ENCODE measurements around the gene CEACAM19.

CEACAM19 gene

GRCh38 chr19:44637390-44637764 is 33.9 kb upstream of the CEACAM19 start:
- Mint-ChIP-seq H3K4me1 (no peaks in the 10 kb centered on the region), H3K27me3 (peaks cover 25 to 49% of the 10 kb centered on the region in 2 donors), H3K27ac (peak overlapping the region; percentile 7), H3K4me3 (no peak overlapping the region), H3K36me3 (peaks cover 0 to 1% of the 10 kb centered on the region in 2 donors), H3K9me3 (peaks cover 0 to 3% of the 10 kb centered on the region in 2 donors)
- DNase-seq (no peak), ATAC-seq (replicated peaks) (no peak)

DNA sequence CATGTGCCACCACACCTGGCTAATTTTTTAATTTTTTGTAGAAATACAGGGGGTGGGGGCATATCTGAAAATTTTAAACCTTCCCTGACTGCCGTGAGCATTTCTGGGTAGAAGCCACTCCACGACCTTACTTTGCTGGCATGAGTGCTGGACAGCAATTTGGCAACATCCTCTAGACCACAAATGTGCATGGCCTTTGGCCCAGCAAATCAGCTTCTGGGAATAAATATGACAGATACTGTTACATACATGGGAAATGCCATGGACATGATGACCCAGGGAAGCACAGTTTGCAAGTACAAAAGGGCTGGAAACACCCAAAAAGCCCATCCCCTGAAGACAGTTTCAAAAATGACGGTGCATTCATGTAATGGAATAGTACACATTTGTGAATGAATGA is 30.8 kb upstream of the CEACAM19 start:
- no peaks in the 10 kb centered on the region for H3K4me1 Mint-ChIP-seq
- no peaks in the 10 kb centered on the region for H3K9me3 Mint-ChIP-seq
- no peak for ATAC-seq (replicated peaks)
- H3K4me3 Mint-ChIP-seq, result no peak overlapping the region
- peaks cover 27 to 49% of the 10 kb centered on the region in 2 donors for H3K27me3 Mint-ChIP-seq
- peaks cover 0 to 1% of the 10 kb centered on the region in 2 donors for H3K36me3 Mint-ChIP-seq
- no peak overlapping the region for H3K27ac Mint-ChIP-seq
- no peak for DNase-seq

DNA sequence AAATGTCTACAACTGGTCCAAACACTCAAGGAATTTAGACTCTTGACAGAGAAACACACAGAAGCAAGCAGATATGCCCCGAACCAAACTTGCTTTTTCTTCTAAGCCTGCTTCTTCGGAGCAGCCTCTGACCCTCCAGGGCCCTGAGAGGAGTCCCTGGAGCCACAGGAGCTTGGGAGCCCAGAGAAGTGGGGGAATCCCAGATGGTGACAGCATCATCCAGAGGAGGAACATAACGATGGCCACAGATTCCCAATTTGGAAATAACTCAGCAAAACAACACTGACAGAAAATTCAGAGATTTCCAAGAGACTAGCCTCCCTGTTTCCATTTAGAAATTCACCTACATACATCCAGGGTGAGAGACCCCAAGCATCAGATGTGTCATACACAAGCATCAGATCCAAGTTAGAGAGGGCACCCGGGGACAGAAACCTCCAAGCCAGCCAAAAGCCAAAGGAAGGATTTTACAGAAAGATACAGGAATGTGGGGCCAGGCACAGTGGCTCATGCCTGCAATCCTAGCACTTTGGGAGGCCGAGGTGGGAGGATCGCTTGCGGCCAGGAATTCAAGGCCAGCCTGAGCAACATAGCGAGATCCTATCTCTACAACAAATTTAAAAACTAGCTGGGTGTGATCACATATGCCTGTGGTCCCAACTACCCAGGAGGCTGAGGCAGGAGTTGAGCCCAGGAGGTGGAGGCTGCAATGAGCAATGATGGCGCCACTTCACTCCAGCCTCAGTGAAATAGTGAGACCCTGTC is 29.6 kb upstream of the CEACAM19 start:
- DNase-seq, result no peak
- H3K27me3 Mint-ChIP-seq, result peaks cover 29 to 60% of the 10 kb centered on the region in 2 donors
- H3K27ac Mint-ChIP-seq, result no peak overlapping the region
- no peak overlapping the region for H3K4me3 Mint-ChIP-seq
- ATAC-seq (replicated peaks), result no peak
- no peaks in the 10 kb centered on the region for H3K4me1 Mint-ChIP-seq
- peaks cover 0 to 1% of the 10 kb centered on the region in 2 donors for H3K36me3 Mint-ChIP-seq
- no peaks in the 10 kb centered on the region for H3K9me3 Mint-ChIP-seq

DNA sequence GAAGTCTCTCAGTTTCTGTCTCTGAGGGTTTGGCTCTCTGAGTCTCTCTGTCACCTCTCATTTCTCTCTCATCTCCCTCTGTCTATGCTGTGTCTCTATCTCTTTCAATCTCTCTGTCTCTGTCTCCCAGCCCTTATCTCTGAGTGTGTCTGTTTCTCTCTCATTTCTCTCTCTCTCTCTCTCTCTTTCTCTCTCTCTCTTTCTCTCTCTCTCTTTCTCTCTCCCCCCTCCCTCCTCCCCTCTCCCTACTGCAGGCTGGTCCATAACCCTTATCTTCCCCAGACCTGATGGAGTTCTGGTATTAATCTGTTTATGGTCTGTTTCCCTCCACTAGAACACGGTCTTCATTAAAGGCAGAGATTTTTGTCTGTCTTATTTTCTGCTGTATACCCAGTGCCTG is 28.9 kb upstream of the CEACAM19 start:
- DNase-seq (no peak), ATAC-seq (replicated peaks) (no peak)
- no peak overlapping the region for H3K27ac Mint-ChIP-seq
- H3K9me3 Mint-ChIP-seq, result no peaks in the 10 kb centered on the region
- no peak overlapping the region for H3K4me3 Mint-ChIP-seq
- H3K4me1 Mint-ChIP-seq, result no peaks in the 10 kb centered on the region
- H3K27me3 Mint-ChIP-seq, result peaks cover 36 to 65% of the 10 kb centered on the region in 2 donors
- peaks cover 0 to 1% of the 10 kb centered on the region in 2 donors for H3K36me3 Mint-ChIP-seq

- ATAC-seq (replicated peaks) (peak; percentile 58 to 73), DNase-seq (no peak)
- H3K27me3 Mint-ChIP-seq, result peaks cover 34 to 63% of the 10 kb centered on the region in 2 donors
Observed at GRCh38 chr19:44643605-44644401, 27.5 kb upstream of the CEACAM19 start, which contains the start of gene PVR. Gene PVR (plus strand): TSS chr19:44643910. CDS start chr19:44644097, 187 bp downstream.

GRCh38 chr19:44644402-44645016 is 26.8 kb upstream of the CEACAM19 start:
- Mint-ChIP-seq H3K4me1 (peaks cover 0 to 2% of the 10 kb centered on the region in 2 donors), H3K27ac (peak overlapping the region; percentile 17), H3K27me3 (peaks cover 34 to 63% of the 10 kb centered on the region in 2 donors), H3K36me3 (peaks cover 0 to 1% of the 10 kb centered on the region in 2 donors), H3K4me3 (peak overlapping the region; percentile 73 to 77), H3K9me3 (no peaks in the 10 kb centered on the region)
- ATAC-seq (replicated peaks) (peak; percentile 38), DNase-seq (no peak)

More at GRCh38 chr19:44643605-44644401, 27.5 kb upstream of the CEACAM19 start, which contains the start of gene PVR:
- peak within 1 kb of the TSS; percentile 77 to 79 for H3K4me3 Mint-ChIP-seq
- H3K9me3 Mint-ChIP-seq, result no peaks in the 10 kb centered on the region
- H3K4me1 Mint-ChIP-seq, result no peaks in the 10 kb centered on the region
- H3K36me3 Mint-ChIP-seq, result peaks cover 0 to 1% of the 10 kb centered on the region in 2 donors
- H3K27ac Mint-ChIP-seq, result peak within 1 kb of the TSS; percentile 17

DNA sequence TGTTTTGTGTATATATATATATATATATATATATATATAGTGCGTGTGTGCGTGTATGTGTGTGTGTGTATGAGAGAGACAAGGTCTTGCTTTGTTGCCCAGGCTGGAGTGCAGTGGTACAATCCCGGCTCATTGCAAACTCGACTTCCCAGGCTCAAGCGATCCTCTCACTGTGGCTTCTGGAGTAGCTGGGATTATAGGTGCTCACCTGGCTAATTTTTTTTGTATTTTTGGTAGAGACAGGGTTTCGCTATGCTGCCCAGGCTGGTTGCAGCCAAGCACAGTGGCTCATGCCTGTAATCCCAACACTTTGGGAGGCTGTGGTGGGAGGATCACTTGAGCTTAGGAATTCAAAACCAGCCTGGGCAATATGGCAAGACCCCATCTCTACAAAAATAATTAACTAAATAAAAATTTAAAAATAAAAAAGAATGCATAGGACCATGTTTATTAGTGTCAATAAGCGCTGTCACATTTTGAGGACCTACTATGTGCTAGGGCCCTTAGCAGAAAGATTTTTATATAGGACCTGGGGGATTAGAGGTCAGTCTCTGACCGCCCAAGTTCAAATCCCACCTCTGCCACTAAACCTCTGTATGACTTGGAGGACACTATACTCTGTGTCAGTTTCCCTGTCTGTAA is 25.8 kb upstream of the CEACAM19 start:
- DNase-seq, result no peak
- no peak for ATAC-seq (replicated peaks)
- Mint-ChIP-seq H3K27ac (no peak overlapping the region), H3K27me3 (peaks cover 34 to 61% of the 10 kb centered on the region in 2 donors), H3K9me3 (no peaks in the 10 kb centered on the region), H3K4me1 (peaks cover 0 to 2% of the 10 kb centered on the region in 2 donors), H3K36me3 (peaks cover 0 to 1% of the 10 kb centered on the region in 2 donors), H3K4me3 (no peak overlapping the region)

GRCh38 chr19:44646049-44646416 is 25.2 kb upstream of the CEACAM19 start:
- H3K27ac Mint-ChIP-seq, result no peak overlapping the region
- peaks cover 0 to 2% of the 10 kb centered on the region in 2 donors for H3K4me1 Mint-ChIP-seq
- no peaks in the 10 kb centered on the region for H3K36me3 Mint-ChIP-seq
- peaks cover 34 to 56% of the 10 kb centered on the region in 2 donors for H3K27me3 Mint-ChIP-seq
- DNase-seq, result no peak
- no peak for ATAC-seq (replicated peaks)
- H3K9me3 Mint-ChIP-seq, result no peaks in the 10 kb centered on the region
- H3K4me3 Mint-ChIP-seq, result no peak overlapping the region

DNA sequence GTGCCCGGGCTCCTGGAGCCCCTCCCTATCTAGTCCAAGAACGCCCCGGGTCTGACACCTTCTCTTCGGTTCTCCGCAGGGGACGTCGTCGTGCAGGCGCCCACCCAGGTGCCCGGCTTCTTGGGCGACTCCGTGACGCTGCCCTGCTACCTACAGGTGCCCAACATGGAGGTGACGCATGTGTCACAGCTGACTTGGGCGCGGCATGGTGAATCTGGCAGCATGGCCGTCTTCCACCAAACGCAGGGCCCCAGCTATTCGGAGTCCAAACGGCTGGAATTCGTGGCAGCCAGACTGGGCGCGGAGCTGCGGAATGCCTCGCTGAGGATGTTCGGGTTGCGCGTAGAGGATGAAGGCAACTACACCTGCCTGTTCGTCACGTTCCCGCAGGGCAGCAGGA is 24.1 kb upstream of the CEACAM19 start:
- H3K4me1 Mint-ChIP-seq, result peaks cover 0 to 2% of the 10 kb centered on the region in 2 donors
- peak overlapping the region; percentile 9 for H3K27ac Mint-ChIP-seq
- DNase-seq (no peak), ATAC-seq (replicated peaks) (no peak)
- no peaks in the 10 kb centered on the region for H3K36me3 Mint-ChIP-seq
- peaks cover 33 to 46% of the 10 kb centered on the region in 2 donors for H3K27me3 Mint-ChIP-seq
- no peak overlapping the region for H3K4me3 Mint-ChIP-seq
- H3K9me3 Mint-ChIP-seq, result no peaks in the 10 kb centered on the region

DNA sequence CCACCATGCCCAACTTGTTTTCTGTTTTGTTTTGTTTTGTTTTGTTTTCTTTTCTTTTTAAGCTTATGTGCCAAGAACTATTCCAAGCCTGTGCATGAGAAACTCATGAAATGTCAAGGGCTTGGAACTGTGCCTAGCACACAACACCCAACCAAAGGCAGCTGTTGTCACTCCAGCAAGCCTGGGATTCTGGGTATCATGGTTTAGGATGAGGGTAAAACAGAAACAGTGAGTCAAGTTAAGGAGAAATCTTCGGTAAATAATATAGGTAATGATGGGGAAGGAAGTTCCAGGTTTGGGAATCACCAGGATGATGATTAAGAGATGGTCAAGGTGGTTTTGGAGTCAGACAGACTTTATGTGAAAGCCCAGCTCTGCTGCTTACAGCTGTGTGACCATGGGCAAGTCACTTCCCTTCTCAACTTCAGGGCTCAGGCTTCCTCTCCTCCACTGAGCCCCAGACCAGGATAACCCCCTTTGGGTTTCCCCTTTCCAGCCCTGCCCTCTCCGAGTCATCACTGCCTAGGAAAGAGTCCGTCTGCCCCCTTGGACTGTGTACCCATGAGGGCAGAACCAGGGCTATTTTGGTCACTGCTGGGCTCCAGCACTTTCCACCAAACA is 22.5 kb upstream of the CEACAM19 start:
- H3K4me3 Mint-ChIP-seq, result no peak overlapping the region
- H3K27me3 Mint-ChIP-seq, result peaks cover 23 to 32% of the 10 kb centered on the region in 2 donors
- no peaks in the 10 kb centered on the region for H3K36me3 Mint-ChIP-seq
- peaks cover 2 to 3% of the 10 kb centered on the region in 2 donors for H3K4me1 Mint-ChIP-seq
- no peaks in the 10 kb centered on the region for H3K9me3 Mint-ChIP-seq
- DNase-seq (no peak), ATAC-seq (replicated peaks) (peak in 1 of 2 donors; percentile 39)
- no peak overlapping the region for H3K27ac Mint-ChIP-seq

DNA sequence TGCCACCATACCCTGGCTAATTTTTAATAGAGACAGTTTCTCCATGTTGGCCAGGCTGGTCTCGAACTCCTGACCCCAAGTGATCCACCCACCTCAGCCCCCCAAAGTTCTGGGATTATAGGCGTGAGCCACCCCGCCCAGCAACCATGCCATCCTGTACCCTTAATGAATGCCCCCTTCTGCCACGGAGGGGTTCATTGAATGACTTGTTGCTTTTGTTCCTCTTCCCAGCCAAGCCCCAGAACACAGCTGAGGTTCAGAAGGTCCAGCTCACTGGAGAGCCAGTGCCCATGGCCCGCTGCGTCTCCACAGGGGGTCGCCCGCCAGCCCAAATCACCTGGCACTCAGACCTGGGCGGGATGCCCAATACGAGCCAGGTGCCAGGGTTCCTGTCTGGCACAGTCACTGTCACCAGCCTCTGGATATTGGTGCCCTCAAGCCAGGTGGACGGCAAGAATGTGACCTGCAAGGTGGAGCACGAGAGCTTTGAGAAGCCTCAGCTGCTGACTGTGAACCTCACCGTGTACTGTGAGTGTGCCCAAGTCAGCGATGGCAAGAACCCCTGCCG is 21.6 kb upstream of the CEACAM19 start:
- Mint-ChIP-seq H3K4me3 (peak overlapping the region in 1 of 2 donors; percentile 18), H3K36me3 (no peaks in the 10 kb centered on the region), H3K4me1 (peaks cover 8 to 11% of the 10 kb centered on the region in 2 donors), H3K9me3 (no peaks in the 10 kb centered on the region), H3K27ac (no peak overlapping the region), H3K27me3 (peaks cover 17 to 24% of the 10 kb centered on the region in 2 donors)
- ATAC-seq (replicated peaks) (no peak), DNase-seq (no peak)

- no peaks in the 10 kb centered on the region for H3K9me3 Mint-ChIP-seq
- H3K4me1 Mint-ChIP-seq, result peaks cover 15 to 24% of the 10 kb centered on the region in 2 donors
- peaks cover 0 to 1% of the 10 kb centered on the region in 2 donors for H3K36me3 Mint-ChIP-seq
- no peaks in the 10 kb centered on the region for H3K27me3 Mint-ChIP-seq
- no peak for ATAC-seq (replicated peaks)
- H3K4me3 Mint-ChIP-seq, result no peak overlapping the region
- DNase-seq, result no peak
- H3K27ac Mint-ChIP-seq, result no peak overlapping the region
Observed at GRCh38 chr19:44653343-44653742, 17.9 kb upstream of the CEACAM19 start.

Measured in stimulated activated naive B cell treated with anti-CD40 and anti-IgM and Interleukin-4, amounts not matched to agents 10 μg/mL and 1 μg/mL and 100 μg/mL, for 72 hours (primary cell).